Activated naive CD4-positive, alpha-beta T cell treated with anti-CD3 and anti-CD28 coated beads, Interleukin-2, amount 50 U/mL, for 24 hours (primary cell): ENCODE results near the gene LRRC2.
"Not testable (repeated sequence)": the region's sequence is repeated elsewhere in the genome, so short reads cannot be mapped to it uniquely, and the experiment has no call there.

Experiments
- H3K27ac Mint-ChIP-seq: one replicate; pipeline ENCODE4 v1.8.0; 2021; ENCODE audit warnings: mild to moderate bottlenecking, mixed read lengths
- H3K27me3 Mint-ChIP-seq: one replicate; pipeline ENCODE4 v1.8.0; 2021; ENCODE audit warnings: mixed read lengths
- H3K36me3 Mint-ChIP-seq: one replicate; pipeline ENCODE4 v1.8.0; 2021; ENCODE audit warnings: mixed read lengths
- H3K4me1 Mint-ChIP-seq: one replicate; pipeline ENCODE4 v1.8.0; 2021; ENCODE audit warnings: mixed read lengths
- H3K4me3 Mint-ChIP-seq: one replicate; pipeline ENCODE4 v1.8.0; 2021; ENCODE audit warnings: mild to moderate bottlenecking, mixed read lengths
- H3K9me3 Mint-ChIP-seq: one replicate; pipeline ENCODE4 v1.8.0; 2021; ENCODE audit warnings: mixed read lengths

LRRC2 gene

GRCh38 chr3:46549408-46549904 is 16.6 kb downstream of the LRRC2 start:
- Mint-ChIP-seq H3K27me3 (no peaks in the 10 kb centered on the region), H3K4me3 (no peak overlapping the region), H3K4me1 (peaks cover 28% of the 10 kb centered on the region), H3K36me3 (no peaks in the 10 kb centered on the region), H3K9me3 (no peaks in the 10 kb centered on the region), H3K27ac (no peak overlapping the region)

GRCh38 chr3:46548611-46549010 is 17.5 kb downstream of the LRRC2 start:
- H3K4me3 Mint-ChIP-seq, H3K9me3 Mint-ChIP-seq, H3K27ac Mint-ChIP-seq, H3K36me3 Mint-ChIP-seq, H3K27me3 Mint-ChIP-seq: not testable (repeated sequence)
- peaks cover 28% of the 10 kb centered on the region for H3K4me1 Mint-ChIP-seq

GRCh38 chr3:46546896-46547440 is 19.1 kb downstream of the LRRC2 start:
- H3K36me3 Mint-ChIP-seq = no peaks in the 10 kb centered on the region
- peaks cover 37% of the 10 kb centered on the region for H3K4me1 Mint-ChIP-seq
- no peak overlapping the region for H3K4me3 Mint-ChIP-seq
- H3K9me3 Mint-ChIP-seq = no peaks in the 10 kb centered on the region
- H3K27me3 Mint-ChIP-seq = no peaks in the 10 kb centered on the region
- no peak overlapping the region for H3K27ac Mint-ChIP-seq

GRCh38 chr3:46545818-46546630 is 20.1 kb downstream of the LRRC2 start:
- Mint-ChIP-seq H3K9me3 (no peaks in the 10 kb centered on the region), H3K4me1 (peaks cover 39% of the 10 kb centered on the region), H3K27ac (no peak overlapping the region), H3K36me3 (no peaks in the 10 kb centered on the region), H3K27me3 (no peaks in the 10 kb centered on the region), H3K4me3 (no peak overlapping the region)

DNA sequence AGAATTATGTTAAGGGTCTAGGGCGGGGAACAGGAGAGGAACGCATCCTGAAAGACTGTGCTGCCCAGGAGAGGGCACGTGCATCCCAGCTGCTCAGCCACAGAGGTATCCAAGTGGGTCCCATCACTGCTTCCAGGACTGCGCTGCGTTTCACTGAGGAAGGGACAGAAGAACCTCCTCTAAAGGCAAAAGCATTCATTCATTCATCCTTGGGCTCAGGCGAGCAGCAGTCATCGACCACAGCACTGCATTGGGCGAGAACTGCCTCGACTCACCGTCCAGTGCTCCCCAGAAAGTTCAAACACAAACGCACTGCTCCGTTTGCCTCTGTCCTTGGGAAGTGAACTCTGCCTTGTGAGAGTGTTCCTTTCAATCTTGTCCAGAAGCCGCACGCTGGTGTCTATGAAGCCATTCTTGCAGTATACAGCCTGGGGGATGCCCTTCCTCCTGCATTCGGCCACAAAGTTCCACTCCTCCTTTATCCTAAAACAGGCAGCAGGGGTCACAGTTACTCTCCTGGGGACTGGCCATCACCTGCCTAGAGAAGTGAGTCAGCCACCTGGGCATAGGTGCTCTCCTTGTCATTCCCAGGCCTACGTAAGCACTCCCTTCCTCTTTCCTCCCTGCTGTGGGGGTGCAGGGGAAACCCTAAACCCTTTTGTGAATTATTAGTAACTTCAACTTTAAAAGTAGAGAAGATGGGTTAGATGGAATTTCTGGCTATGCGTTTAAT is 21.2 kb downstream of the LRRC2 start:
- H3K27ac Mint-ChIP-seq = no peak overlapping the region
- H3K4me1 Mint-ChIP-seq = peaks cover 44% of the 10 kb centered on the region
- H3K9me3 Mint-ChIP-seq = no peaks in the 10 kb centered on the region
- no peaks in the 10 kb centered on the region for H3K27me3 Mint-ChIP-seq
- no peak overlapping the region for H3K4me3 Mint-ChIP-seq
- H3K36me3 Mint-ChIP-seq = no peaks in the 10 kb centered on the region

DNA sequence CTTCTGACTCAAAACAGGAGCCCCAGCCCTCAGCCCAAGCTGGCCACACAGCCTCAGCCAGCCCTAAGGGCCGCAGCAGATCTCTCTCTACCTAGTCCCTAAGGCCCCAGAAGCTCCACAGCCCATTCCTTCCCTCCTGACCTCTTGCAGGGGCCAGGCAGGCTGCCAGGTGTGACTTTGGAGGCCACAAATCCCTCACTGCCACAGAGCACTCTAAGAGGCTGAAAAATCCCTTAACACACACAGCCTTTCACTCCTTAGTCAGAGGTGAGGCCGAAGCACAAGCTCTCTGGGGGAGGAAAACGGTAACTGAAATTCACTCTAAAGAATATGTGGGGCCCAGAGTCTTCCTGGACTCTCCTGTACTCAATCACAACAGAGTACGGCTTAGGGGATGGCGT is 23.3 kb downstream of the LRRC2 start:
- H3K9me3 Mint-ChIP-seq = no peaks in the 10 kb centered on the region
- peaks cover 57% of the 10 kb centered on the region for H3K4me1 Mint-ChIP-seq
- no peaks in the 10 kb centered on the region for H3K36me3 Mint-ChIP-seq
- H3K4me3 Mint-ChIP-seq = no peak overlapping the region
- no peak overlapping the region for H3K27ac Mint-ChIP-seq
- no peaks in the 10 kb centered on the region for H3K27me3 Mint-ChIP-seq

- H3K9me3 Mint-ChIP-seq = no peaks in the 10 kb centered on the region
- H3K27me3 Mint-ChIP-seq = no peaks in the 10 kb centered on the region
- no peaks in the 10 kb centered on the region for H3K36me3 Mint-ChIP-seq
- peaks cover 61% of the 10 kb centered on the region for H3K4me1 Mint-ChIP-seq
- H3K27ac Mint-ChIP-seq = no peak overlapping the region
- H3K4me3 Mint-ChIP-seq = no peak overlapping the region
Observed at GRCh38 chr3:46542344-46542743, 23.8 kb downstream of the LRRC2 start.

- no peak overlapping the region for H3K27ac Mint-ChIP-seq
- H3K4me1 Mint-ChIP-seq = peaks cover 64% of the 10 kb centered on the region
- no peaks in the 10 kb centered on the region for H3K27me3 Mint-ChIP-seq
- H3K9me3 Mint-ChIP-seq = no peaks in the 10 kb centered on the region
- no peak overlapping the region for H3K4me3 Mint-ChIP-seq
- no peaks in the 10 kb centered on the region for H3K36me3 Mint-ChIP-seq
Observed at GRCh38 chr3:46541835-46542234, 24.3 kb downstream of the LRRC2 start.

GRCh38 chr3:46540550-46540949 is 25.6 kb downstream of the LRRC2 start:
- no peaks in the 10 kb centered on the region for H3K9me3 Mint-ChIP-seq
- no peaks in the 10 kb centered on the region for H3K27me3 Mint-ChIP-seq
- H3K4me1 Mint-ChIP-seq = peaks cover 64% of the 10 kb centered on the region
- H3K4me3 Mint-ChIP-seq = no peak overlapping the region
- no peaks in the 10 kb centered on the region for H3K36me3 Mint-ChIP-seq
- H3K27ac Mint-ChIP-seq = peak overlapping the region; percentile 41

- H3K36me3 Mint-ChIP-seq = no peaks in the 10 kb centered on the region
- no peaks in the 10 kb centered on the region for H3K27me3 Mint-ChIP-seq
- H3K4me3 Mint-ChIP-seq = peak overlapping the region; percentile 88
- H3K4me1 Mint-ChIP-seq = peaks cover 66% of the 10 kb centered on the region
- no peaks in the 10 kb centered on the region for H3K9me3 Mint-ChIP-seq
- peak overlapping the region; percentile 87 for H3K27ac Mint-ChIP-seq
Observed at GRCh38 chr3:46539443-46540005, 26.6 kb downstream of the LRRC2 start.

DNA sequence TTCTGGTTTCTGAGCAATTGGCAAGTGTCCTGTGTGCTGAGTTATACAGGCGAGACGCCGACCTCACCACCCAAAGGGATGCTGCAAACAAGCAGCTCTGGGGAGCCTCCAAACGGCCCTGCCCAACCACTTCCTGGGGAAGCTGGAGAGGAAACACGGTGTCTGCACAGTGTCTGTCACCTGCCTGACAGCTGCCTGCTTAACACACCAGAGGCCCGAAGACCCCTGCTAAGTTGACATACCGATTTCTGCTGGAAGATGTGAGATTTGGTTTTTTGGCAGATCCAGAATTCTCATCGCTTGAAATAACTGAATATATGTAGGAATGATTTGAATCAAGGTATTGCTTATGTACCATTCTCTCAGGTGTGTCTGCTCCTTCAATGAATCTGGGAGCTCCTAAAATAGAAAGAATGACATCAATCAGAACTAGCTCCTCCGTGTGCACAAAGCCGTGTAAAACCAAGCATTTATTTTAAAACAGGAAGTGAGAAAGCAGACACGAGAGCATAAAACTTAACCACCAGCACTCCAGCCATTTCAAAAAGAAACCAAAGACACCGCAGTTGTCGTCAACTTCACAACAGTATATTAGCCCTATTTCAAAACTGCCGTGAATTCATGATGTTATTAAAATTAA is 27.2 kb downstream of the LRRC2 start:
- H3K9me3 Mint-ChIP-seq = no peaks in the 10 kb centered on the region
- H3K27me3 Mint-ChIP-seq = no peaks in the 10 kb centered on the region
- peak overlapping the region; percentile 88 for H3K4me3 Mint-ChIP-seq
- peaks cover 72% of the 10 kb centered on the region for H3K4me1 Mint-ChIP-seq
- H3K27ac Mint-ChIP-seq = peak overlapping the region; percentile 87
- H3K36me3 Mint-ChIP-seq = no peaks in the 10 kb centered on the region

GRCh38 chr3:46538425-46538802 is 27.7 kb downstream of the LRRC2 start:
- H3K36me3 Mint-ChIP-seq, H3K9me3 Mint-ChIP-seq, H3K27me3 Mint-ChIP-seq: not testable (repeated sequence)
- peaks cover 72% of the 10 kb centered on the region for H3K4me1 Mint-ChIP-seq
- peak overlapping the region; percentile 88 for H3K4me3 Mint-ChIP-seq
- H3K27ac Mint-ChIP-seq = peak overlapping the region; percentile 71

DNA sequence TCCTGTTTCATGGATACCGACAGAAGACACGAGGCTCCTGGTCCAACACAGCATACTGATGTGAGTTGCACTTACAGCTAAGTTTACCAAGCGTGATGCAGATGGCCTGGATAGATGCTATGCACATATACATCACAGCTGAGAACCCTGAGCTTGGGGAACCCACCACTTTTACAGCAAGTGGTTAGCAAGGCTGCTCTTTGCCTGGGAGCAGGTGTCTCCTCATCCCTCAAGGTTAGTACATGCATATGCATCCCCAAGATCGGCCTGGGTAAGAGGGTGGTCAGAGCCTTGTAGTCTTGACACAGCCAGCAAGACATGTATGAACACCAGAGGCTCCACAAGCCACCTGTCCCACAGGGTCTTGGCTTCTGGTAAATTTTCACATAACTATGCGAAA is 28.3 kb downstream of the LRRC2 start:
- H3K9me3 Mint-ChIP-seq = no peaks in the 10 kb centered on the region
- H3K27me3 Mint-ChIP-seq = no peaks in the 10 kb centered on the region
- no peaks in the 10 kb centered on the region for H3K36me3 Mint-ChIP-seq
- peaks cover 76% of the 10 kb centered on the region for H3K4me1 Mint-ChIP-seq
- H3K27ac Mint-ChIP-seq = peak overlapping the region; percentile 71
- peak overlapping the region; percentile 88 for H3K4me3 Mint-ChIP-seq

DNA sequence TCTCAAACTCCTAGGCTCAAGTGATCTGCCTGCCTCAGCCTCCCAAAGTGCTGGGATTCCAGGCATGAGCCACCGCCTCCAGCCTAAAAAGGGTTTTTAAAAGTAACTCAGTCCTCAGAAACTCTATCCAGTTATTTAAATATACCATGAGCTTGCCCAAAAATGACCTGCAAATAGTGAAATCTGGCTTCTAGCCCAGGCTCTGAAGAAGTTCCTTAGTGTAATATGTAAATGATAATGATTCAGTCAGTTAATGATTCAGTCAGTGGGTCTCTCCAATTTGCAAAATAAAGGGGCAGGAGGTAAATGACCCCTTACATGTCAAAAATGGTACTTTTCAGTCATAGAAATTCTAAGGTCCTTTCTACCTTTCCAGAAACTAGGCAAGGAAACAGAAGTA is 28.8 kb downstream of the LRRC2 start:
- Mint-ChIP-seq H3K4me1 (peaks cover 75% of the 10 kb centered on the region), H3K9me3 (no peaks in the 10 kb centered on the region), H3K36me3 (no peaks in the 10 kb centered on the region), H3K27ac (peak overlapping the region; percentile 18), H3K4me3 (no peak overlapping the region), H3K27me3 (no peaks in the 10 kb centered on the region)

- Mint-ChIP-seq H3K9me3 (no peaks in the 10 kb centered on the region), H3K36me3 (no peaks in the 10 kb centered on the region), H3K27me3 (no peaks in the 10 kb centered on the region), H3K4me1 (peaks cover 69% of the 10 kb centered on the region), H3K4me3 (no peak overlapping the region), H3K27ac (no peak overlapping the region)
Observed at GRCh38 chr3:46536758-46537157, 29.3 kb downstream of the LRRC2 start.
